AG09319 (cell line): ENCODE data around the gene ECEL1.

Experiments used
- DNase-seq: peaks from one replicate; pipeline ENCODE4 v3.0.0-alpha.2; 2010; ENCODE audit warnings: low read depth; ENCODE audit errors: extremely low read depth
- CTCF ChIP-seq: IDR thresholded peaks from 2 replicates; pipeline ENCODE4 v1.5.1; 2011; ENCODE audit warnings: low read depth, mild to moderate bottlenecking, inconsistent platforms, low read length, moderate library complexity

Gene ECEL1

GRCh38 chr2:232491139-232491780, 3.6 kb upstream of the ECEL1 start:
- no peak for TF ChIP-seq CTCF
- no peak for DNase-seq

- TF ChIP-seq CTCF, result no peak
- no peak for DNase-seq
These were observed 2.8 kb upstream of the ECEL1 start for GRCh38 chr2:232490221-232491138.

- TF ChIP-seq CTCF, result no peak
- no peak for DNase-seq
These were observed 2.0 kb upstream of the ECEL1 start for GRCh38 chr2:232489516-232490220.

- TF ChIP-seq CTCF, result no peak
- DNase-seq, result no peak
These were observed 1.2 kb upstream of the ECEL1 start for GRCh38 chr2:232488721-232489300.

- no peak for DNase-seq
- TF ChIP-seq CTCF, result no peak
These were observed 570 bp upstream of the ECEL1 start for GRCh38 chr2:232488097-232488711.

GRCh38 chr2:232486558-232487384, 863 bp downstream of the ECEL1 start:
- no peak for DNase-seq

More at GRCh38 chr2:232486558-232487384, 863 bp downstream of the ECEL1 start:
- no peak for TF ChIP-seq CTCF
